Nephron progenitor cell (in vitro differentiated cells): ENCODE results near the gene PRPF19.
A peak's percentile ranks its signal among the peaks of the same experiment; 100 is the strongest.

Experiments
- DNase-seq: peaks from one replicate; pipeline ENCODE4 v3.0.0; 2021
- H3K27ac Mint-ChIP-seq: 2 replicates; pipeline ENCODE4 v1.8.0; 2021; ENCODE audit warnings: mild to moderate bottlenecking, moderate library complexity, mixed read lengths
- H3K27me3 Mint-ChIP-seq: 2 replicates; pipeline ENCODE4 v1.8.0; 2021; ENCODE audit warnings: mild to moderate bottlenecking, low read depth, mixed read lengths; ENCODE audit not compliant: poor library complexity
- H3K36me3 Mint-ChIP-seq: 2 replicates; pipeline ENCODE4 v1.8.0; 2021; ENCODE audit warnings: low read depth, mixed read lengths
- H3K4me1 Mint-ChIP-seq: 2 replicates; pipeline ENCODE4 v1.8.0; 2021; ENCODE audit warnings: mixed read lengths
- H3K4me3 Mint-ChIP-seq: 2 replicates; pipeline ENCODE4 v1.8.0; 2021; ENCODE audit warnings: mild to moderate bottlenecking, moderate library complexity, mixed read lengths
- H3K9me3 Mint-ChIP-seq: 2 replicates; pipeline ENCODE4 v1.8.0; 2021; ENCODE audit warnings: mild to moderate bottlenecking, moderate library complexity, mixed read lengths
- TF ChIP-seq, protein P1 (sequence below): fragments of 200-600 bp; sonication (generic); IDR thresholded peaks from 2 replicates; pipeline ENCODE4 v1.5.0; 2021; ENCODE audit warnings: antibody characterized with exemption

The PRPF19 gene

GRCh38 chr11:60847896-60848295 lies 58.5 kb downstream of the PRPF19 start:
- Mint-ChIP-seq H3K36me3 (peaks cover 17% of the 10 kb centered on the region), H3K27ac (no peak overlapping the region), H3K4me1 (peaks cover 42% of the 10 kb centered on the region), H3K9me3 (no peaks in the 10 kb centered on the region), H3K4me3 (no peak overlapping the region), H3K27me3 (peaks cover 3% of the 10 kb centered on the region)
- DNase-seq = no peak
- TF ChIP-seq, protein P1, sequence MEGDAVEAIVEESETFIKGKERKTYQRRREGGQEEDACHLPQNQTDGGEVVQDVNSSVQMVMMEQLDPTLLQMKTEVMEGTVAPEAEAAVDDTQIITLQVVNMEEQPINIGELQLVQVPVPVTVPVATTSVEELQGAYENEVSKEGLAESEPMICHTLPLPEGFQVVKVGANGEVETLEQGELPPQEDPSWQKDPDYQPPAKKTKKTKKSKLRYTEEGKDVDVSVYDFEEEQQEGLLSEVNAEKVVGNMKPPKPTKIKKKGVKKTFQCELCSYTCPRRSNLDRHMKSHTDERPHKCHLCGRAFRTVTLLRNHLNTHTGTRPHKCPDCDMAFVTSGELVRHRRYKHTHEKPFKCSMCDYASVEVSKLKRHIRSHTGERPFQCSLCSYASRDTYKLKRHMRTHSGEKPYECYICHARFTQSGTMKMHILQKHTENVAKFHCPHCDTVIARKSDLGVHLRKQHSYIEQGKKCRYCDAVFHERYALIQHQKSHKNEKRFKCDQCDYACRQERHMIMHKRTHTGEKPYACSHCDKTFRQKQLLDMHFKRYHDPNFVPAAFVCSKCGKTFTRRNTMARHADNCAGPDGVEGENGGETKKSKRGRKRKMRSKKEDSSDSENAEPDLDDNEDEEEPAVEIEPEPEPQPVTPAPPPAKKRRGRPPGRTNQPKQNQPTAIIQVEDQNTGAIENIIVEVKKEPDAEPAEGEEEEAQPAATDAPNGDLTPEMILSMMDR = no peak

DNA sequence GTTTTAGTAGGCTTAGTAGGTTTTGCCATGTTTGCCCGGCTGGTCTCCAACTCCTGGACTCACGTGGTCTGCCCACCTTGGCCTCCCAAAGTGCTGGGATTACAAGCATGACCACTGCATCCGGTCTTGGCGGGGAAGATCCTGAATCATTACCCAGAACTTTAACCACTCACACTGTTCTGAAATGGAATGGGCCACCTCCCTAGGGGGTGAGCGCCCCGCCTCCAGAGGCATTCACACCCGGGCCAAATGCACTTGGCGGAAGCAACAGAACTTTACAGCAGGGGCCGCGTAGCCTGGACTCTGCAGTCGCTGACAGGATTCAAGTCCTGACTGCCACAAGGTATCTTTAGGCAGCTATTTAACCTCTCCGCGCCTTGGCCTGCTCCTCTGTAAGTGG lies 59.1 kb downstream of the PRPF19 start:
- H3K9me3 Mint-ChIP-seq = no peaks in the 10 kb centered on the region
- peaks cover 48% of the 10 kb centered on the region for H3K4me1 Mint-ChIP-seq
- no peak overlapping the region for H3K4me3 Mint-ChIP-seq
- peaks cover 17% of the 10 kb centered on the region for H3K36me3 Mint-ChIP-seq
- H3K27me3 Mint-ChIP-seq = peaks cover 3% of the 10 kb centered on the region
- H3K27ac Mint-ChIP-seq = no peak overlapping the region
- DNase-seq = no peak
- TF ChIP-seq, protein P1 = no peak

DNA sequence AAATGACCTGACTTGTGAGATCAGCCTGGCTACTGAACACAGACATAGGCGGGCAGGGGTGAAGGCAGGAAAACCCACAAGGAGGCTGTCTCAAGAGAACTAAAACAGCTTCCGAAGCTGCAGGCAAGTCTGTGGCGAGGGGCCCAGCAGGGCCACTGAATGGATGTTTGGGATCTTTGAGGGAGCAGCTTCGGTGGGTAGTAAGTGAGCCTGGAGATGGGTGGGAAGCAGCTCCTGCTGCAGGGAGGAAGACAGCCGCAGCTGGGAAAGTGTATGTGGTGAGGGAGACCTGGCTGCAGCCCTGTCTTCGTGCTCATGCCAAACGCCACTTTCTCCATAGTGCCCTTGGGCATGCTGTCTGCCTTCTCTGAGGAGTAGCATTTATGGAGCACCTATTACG lies 61.0 kb downstream of the PRPF19 start:
- Mint-ChIP-seq H3K4me3 (peak overlapping the region; percentile 91), H3K27ac (peak overlapping the region; percentile 44), H3K9me3 (no peaks in the 10 kb centered on the region), H3K36me3 (peaks cover 4% of the 10 kb centered on the region), H3K27me3 (no peaks in the 10 kb centered on the region), H3K4me1 (peaks cover 63% of the 10 kb centered on the region)
- no peak for DNase-seq
- TF ChIP-seq, protein P1 = no peak

GRCh38 chr11:60844870-60845221 lies 61.5 kb downstream of the PRPF19 start:
- Mint-ChIP-seq H3K9me3 (no peaks in the 10 kb centered on the region), H3K27me3 (no peaks in the 10 kb centered on the region), H3K4me1 (peaks cover 66% of the 10 kb centered on the region), H3K36me3 (peaks cover 4% of the 10 kb centered on the region), H3K4me3 (peak overlapping the region; percentile 91), H3K27ac (peak overlapping the region; percentile 44)
- TF ChIP-seq, protein P1 = no peak
- no peak for DNase-seq

DNA sequence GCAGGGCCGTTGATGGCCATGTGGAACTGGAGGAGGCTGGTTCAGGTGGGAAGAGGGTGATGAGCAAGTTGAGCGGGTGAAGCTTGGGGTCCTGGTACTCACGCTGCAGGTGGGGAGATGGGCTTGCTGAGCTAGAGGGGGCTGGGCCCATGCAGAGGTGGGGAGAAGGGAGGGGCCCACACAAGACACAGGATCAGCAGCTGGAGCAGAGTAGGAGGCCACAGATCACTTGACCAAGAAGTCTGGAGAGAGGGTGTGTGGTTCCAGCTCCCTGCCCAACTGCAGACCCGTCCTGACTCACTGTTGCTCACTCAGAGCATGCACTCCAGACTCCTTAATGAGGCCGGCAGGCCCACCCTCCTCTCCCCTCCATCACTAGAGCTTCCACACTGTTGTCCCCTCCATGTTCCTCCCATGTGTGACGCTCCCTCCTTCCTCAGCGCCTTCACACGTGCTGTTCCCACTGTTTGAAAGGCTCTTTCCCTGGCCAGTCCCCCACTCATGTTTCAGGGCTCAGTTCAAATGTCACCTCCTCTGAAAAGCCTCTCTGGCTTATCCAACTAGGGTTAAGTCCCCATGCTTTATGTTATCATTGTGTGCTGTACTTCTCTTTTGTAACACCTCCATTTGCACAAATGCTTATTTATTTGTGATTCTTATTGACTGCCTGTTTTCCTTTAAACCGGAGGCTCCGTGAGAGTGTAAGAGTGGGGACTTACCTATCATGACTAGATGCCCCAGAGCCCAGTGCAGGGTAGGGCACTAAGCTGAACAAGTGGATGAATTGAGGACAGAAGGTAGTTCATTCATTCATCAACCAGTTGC lies 62.1 kb downstream of the PRPF19 start:
- TF ChIP-seq, protein P1 = no peak
- H3K36me3 Mint-ChIP-seq = peaks cover 4% of the 10 kb centered on the region
- H3K4me1 Mint-ChIP-seq = peaks cover 71% of the 10 kb centered on the region
- peak overlapping the region; percentile 91 for H3K4me3 Mint-ChIP-seq
- H3K27me3 Mint-ChIP-seq = no peaks in the 10 kb centered on the region
- H3K27ac Mint-ChIP-seq = no peak overlapping the region
- no peaks in the 10 kb centered on the region for H3K9me3 Mint-ChIP-seq
- DNase-seq = no peak
